Measurements from ENCODE around the gene ESRRG. TPM values are rescaled to one million over a fixed set of nuclear protein-coding genes. Genes with fewer than 3 reads are reported as not detected.

Gene ESRRG
- total and polyA plus RNA-seq, 12 donors, result 3.8 to 49.5 (median 35.9) TPM

- no peaks in the 10 kb centered on the region for H3K36me3 ChIP-seq
- no peak overlapping the region for H3K4me3 ChIP-seq
- DNase-seq (no peak), ATAC-seq (peak in 4 of 8 donors; percentile 23 to 73 (median 62))
- TF ChIP-seq CTCF (IDR thresholded peaks at IDR 0.05), result no peak
- WGBS, 2 donors, result 49% methylated on average over 4 of the region's 4 CpGs
- H3K27me3 ChIP-seq, result no peaks in the 10 kb centered on the region
- peaks cover 0 to 30% (median 3%) of the 10 kb centered on the region in 9 donors for H3K4me1 ChIP-seq
- peak overlapping the region in 9 of 10 donors; percentile 22 to 71 (median 57) for H3K27ac ChIP-seq
- no peaks in the 10 kb centered on the region for H3K9me3 ChIP-seq
- intact Hi-C loops (cut with DNase I), result no loop called here
These were observed 106.8 kb downstream of the ESRRG start for GRCh38 chr1:216616425-216616824.

- DNase-seq (no peak), ATAC-seq (peak in 1 of 8 donors; percentile 54)
- peak overlapping the region in 3 of 10 donors; percentile 9 to 27 (median 18) for H3K27ac ChIP-seq
- H3K4me3 ChIP-seq, result no peak overlapping the region
- intact Hi-C loops (cut with DNase I), result no loop called here
- no peaks in the 10 kb centered on the region for H3K36me3 ChIP-seq
- TF ChIP-seq CTCF (IDR thresholded peaks at IDR 0.05), result no peak
- H3K4me1 ChIP-seq, result peaks cover 0 to 30% (median 3%) of the 10 kb centered on the region in 9 donors
- no peaks in the 10 kb centered on the region for H3K27me3 ChIP-seq
- H3K9me3 ChIP-seq, result no peaks in the 10 kb centered on the region
- WGBS, 2 donors, result 90 to 91% methylated on average over 12 of the region's 12 CpGs
These were observed 109.0 kb downstream of the ESRRG start for GRCh38 chr1:216614011-216614934.

- ATAC-seq, result no peak
- Histone ChIP-seq H3K9me3 (no peaks in the 10 kb centered on the region), H3K36me3 (no peaks in the 10 kb centered on the region), H3K27me3 (no peaks in the 10 kb centered on the region), H3K4me3 (no peak overlapping the region), H3K4me1 (peaks cover 0 to 25% (median 0%) of the 10 kb centered on the region in 9 donors), H3K27ac (no peak overlapping the region)
- 60 to 69% methylated on average over 2 of the region's 2 CpGs for WGBS, 2 donors
- no peak for TF ChIP-seq CTCF (IDR thresholded peaks at IDR 0.05)
- DNase-seq, result no peak
- intact Hi-C loops (cut with DNase I), result no loop called here
These were observed 110.9 kb downstream of the ESRRG start for GRCh38 chr1:216612291-216612690.

GRCh38 chr1:216607067-216607697 is 116.0 kb downstream of the ESRRG start:
- H3K27ac ChIP-seq, result no peak overlapping the region
- H3K9me3 ChIP-seq, result no peaks in the 10 kb centered on the region
- H3K36me3 ChIP-seq, result no peaks in the 10 kb centered on the region
- H3K4me1 ChIP-seq, result peaks cover 0 to 20% (median 0%) of the 10 kb centered on the region in 9 donors
- ATAC-seq (no peak), DNase-seq (no peak)
- intact Hi-C loops (cut with DNase I), result loop anchor here in 2 of 10 donors (10.0 kb wide), 2 partner anchors 108 to 118 kb away; partner anchors contain the start of gene ESRRG (in 1 of the 2)
- WGBS, 2 donors, result 78 to 86% methylated on average over 5 of the region's 5 CpGs
- H3K27me3 ChIP-seq, result no peaks in the 10 kb centered on the region
- TF ChIP-seq CTCF (IDR thresholded peaks at IDR 0.05), result no peak
- H3K4me3 ChIP-seq, result no peak overlapping the region
